Neural cell (in vitro differentiated cells): ENCODE results near the gene MDM2. TPM values are rescaled to one million over a fixed set of nuclear protein-coding genes. Genes with fewer than 3 reads are reported as not detected.

Experiments used
- H2AFZ ChIP-seq: fragments of 200-600, 300-800 bp; sonication (generic), shearing (Covaris generic); 2 replicates; pipeline ENCODE4 v1.6.0; 2014; ENCODE audit warnings: low read depth, mild to moderate bottlenecking, antibody characterized with exemption, low read length, moderate library complexity
- H3F3A ChIP-seq: fragments of 200-600 bp; shearing (Covaris generic); 2 replicates; pipeline ENCODE4 v1.6.1; 2016; ENCODE audit warnings: mild to moderate bottlenecking, moderate library complexity, mixed read lengths, antibody characterized with exemption, low read length; ENCODE audit not compliant: insufficient read depth, poor library complexity, severe bottlenecking
- H3K27ac ChIP-seq: fragments of 200-600, 300-800 bp; sonication (generic), shearing (Covaris generic); 2 replicates; pipeline ENCODE4 v1.5.1; 2014; ENCODE audit warnings: mild to moderate bottlenecking, low read length, moderate library complexity
- H3K27me3 ChIP-seq: fragments of 300-800, 200-600 bp; sonication (generic), shearing (Covaris generic); 2 replicates; pipeline ENCODE4 v1.6.0; 2014; ENCODE audit warnings: mild to moderate bottlenecking, low read depth, low read length, moderate library complexity; ENCODE audit not compliant: insufficient read depth
- H3K36me3 ChIP-seq: fragments of 300-800, 200-600 bp; sonication (generic), shearing (Covaris generic); 2 replicates; pipeline ENCODE4 v1.5.1; 2014; ENCODE audit warnings: mild to moderate bottlenecking, antibody characterized with exemption, low read length, moderate library complexity; ENCODE audit not compliant: insufficient read depth
- H3K4me2 ChIP-seq: fragments of 300-800, 200-600 bp; sonication (generic), shearing (Covaris generic); 2 replicates; pipeline ENCODE4 v1.6.0; 2014; ENCODE audit warnings: mild to moderate bottlenecking, low read length
- H3K4me3 ChIP-seq: fragments of 300-800, 200-600 bp; sonication (generic), shearing (Covaris generic); 2 replicates; pipeline ENCODE4 v1.5.1; 2014; ENCODE audit warnings: mild to moderate bottlenecking, low read length, moderate library complexity
- H3K79me2 ChIP-seq: fragments of 200-600 bp; shearing (Covaris generic); replicated peaks from 2 replicates; pipeline ENCODE4 v1.6.0; 2014; ENCODE audit warnings: mild to moderate bottlenecking, low read length, moderate library complexity; ENCODE audit not compliant: insufficient read depth
- H3K9ac ChIP-seq: fragments of 300-800, 200-600 bp; sonication (generic), shearing (Covaris generic); 2 replicates; pipeline ENCODE4 v1.6.1; 2016; ENCODE audit warnings: mild to moderate bottlenecking, low read length, mixed read lengths
- H3K9me2 ChIP-seq: fragments of 200-600 bp; shearing (Covaris generic); 2 replicates; pipeline ENCODE4 v1.6.1; 2016; ENCODE audit warnings: mild to moderate bottlenecking, low read length, mixed read lengths; ENCODE audit not compliant: insufficient read depth
- H3K9me3 ChIP-seq: fragments of 200-600, 300-800 bp; sonication (generic), shearing (Covaris generic); 2 replicates; pipeline ENCODE4 v1.6.1; 2016; ENCODE audit warnings: mild to moderate bottlenecking, mixed run types, low read length, moderate library complexity, mixed read lengths
- H4K20me1 ChIP-seq: fragments of 200-600 bp; shearing (Covaris generic); 2 replicates; pipeline ENCODE4 v1.6.1; 2016; ENCODE audit warnings: mild to moderate bottlenecking, mixed run types; ENCODE audit not compliant: insufficient read depth
- CTCF ChIP-seq: fragments of 450-650 bp; IDR thresholded peaks from 2 replicates; pipeline ENCODE4 v1.5.1; 2014; ENCODE audit warnings: antibody characterized with exemption, mild to moderate bottlenecking, moderate library complexity; ENCODE audit not compliant: poor library complexity, severe bottlenecking
- EP300 ChIP-seq: fragments of 450-650 bp; conservative IDR thresholded peaks from 2 replicates; pipeline ENCODE4 v1.6.1; 2014; ENCODE audit warnings: antibody characterized with exemption, mild to moderate bottlenecking, moderate library complexity; ENCODE audit not compliant: poor library complexity, severe bottlenecking
- EZH2 ChIP-seq: fragments of 200-600, 300-800 bp; shearing (Covaris generic), sonication (generic); IDR thresholded peaks from 2 replicates; pipeline ENCODE4 v1.6.1; 2014; ENCODE audit warnings: antibody characterized with exemption, low read length, borderline replicate concordance, mild to moderate bottlenecking; ENCODE audit not compliant: insufficient read depth, poor library complexity, severe bottlenecking
- MXI1 ChIP-seq: fragments of 450-650 bp; conservative IDR thresholded peaks from 2 replicates; pipeline ENCODE4 v1.6.1; 2014; ENCODE audit warnings: antibody characterized with exemption, mild to moderate bottlenecking; ENCODE audit not compliant: poor library complexity, severe bottlenecking
- POLR2AphosphoS5 ChIP-seq: IDR thresholded peaks from 2 replicates; pipeline ENCODE4 v1.6.1; 2012
- RAD21 ChIP-seq: fragments of 450-650 bp; conservative IDR thresholded peaks from 2 replicates; pipeline ENCODE4 v1.6.1; 2014; ENCODE audit warnings: antibody characterized with exemption, mild to moderate bottlenecking, moderate library complexity
- REST ChIP-seq: IDR thresholded peaks from 2 replicates; pipeline ENCODE4 v1.6.1; 2012; ENCODE audit warnings: borderline replicate concordance
- SMC3 ChIP-seq: fragments of 450-650 bp; conservative IDR thresholded peaks from 2 replicates; pipeline ENCODE4 v1.6.1; 2014; ENCODE audit warnings: antibody characterized with exemption, mild to moderate bottlenecking, moderate library complexity; ENCODE audit not compliant: poor library complexity
- TAF1 ChIP-seq: IDR thresholded peaks from 2 replicates; pipeline ENCODE4 v1.6.1; 2012; ENCODE audit warnings: low read depth
- polyA plus RNA-seq: library from polyadenylated mRNA; depleted of rRNA; stranded (reverse); fragments of >200 nt; gene quantifications from 2 replicates; pipeline ENCODE4 v1.2.3, GENCODE V29; 2014

Gene MDM2
- polyA plus RNA-seq, 1 donor from 2014 or later = 37.5 TPM

GRCh38 chr12:68772714-68773113 is 35.3 kb upstream of the MDM2 start:
- no peak overlapping the region for H2AFZ ChIP-seq
- H3K9ac ChIP-seq = no peak overlapping the region
- H3K27ac ChIP-seq = no peak overlapping the region
- no peaks in the 10 kb centered on the region for H3K79me2 ChIP-seq
- no peaks in the 10 kb centered on the region for H3K9me3 ChIP-seq
- no peaks in the 10 kb centered on the region for H4K20me1 ChIP-seq
- no peaks in the 10 kb centered on the region for H3K27me3 ChIP-seq
- TF ChIP-seq TAF1 (no peak), POLR2AphosphoS5 (no peak), SMC3 (no peak), EP300 (no peak), EZH2 (no peak), RAD21 (no peak), MXI1 (no peak), REST (no peak), CTCF (no peak)
- no peaks in the 10 kb centered on the region for H3K9me2 ChIP-seq
- H3K36me3 ChIP-seq = no peaks in the 10 kb centered on the region
- no peak overlapping the region for H3K4me3 ChIP-seq
- H3F3A ChIP-seq = no peaks in the 10 kb centered on the region
- H3K4me2 ChIP-seq = no peak overlapping the region

GRCh38 chr12:68773582-68773981 is 34.4 kb upstream of the MDM2 start:
- Histone ChIP-seq H3K9ac (no peak overlapping the region), H3K27ac (no peak overlapping the region), H4K20me1 (no peaks in the 10 kb centered on the region), H3K27me3 (no peaks in the 10 kb centered on the region), H3F3A (no peaks in the 10 kb centered on the region), H3K9me2 (no peaks in the 10 kb centered on the region), H3K4me2 (no peak overlapping the region), H3K36me3 (no peaks in the 10 kb centered on the region), H3K9me3 (no peaks in the 10 kb centered on the region), H3K79me2 (no peaks in the 10 kb centered on the region), H2AFZ (no peak overlapping the region), H3K4me3 (no peak overlapping the region)
- TF ChIP-seq REST = no peak
- TF ChIP-seq POLR2AphosphoS5 = no peak
- TF ChIP-seq EZH2 = no peak
- TF ChIP-seq MXI1 = no peak
- no peak for TF ChIP-seq RAD21
- TF ChIP-seq CTCF = no peak
- no peak for TF ChIP-seq TAF1
- TF ChIP-seq EP300 = no peak
- no peak for TF ChIP-seq SMC3
